Ectodermal cell (in vitro differentiated cells): ENCODE results near the gene MEIS1.

Experiments used
- H3K27ac ChIP-seq: 2 replicates; pipeline ENCODE4 v1.7.0; 2013; ENCODE audit warnings: mild to moderate bottlenecking, low read depth, low read length; ENCODE audit not compliant: insufficient read depth, poor library complexity, severe bottlenecking
- H3K27me3 ChIP-seq: 2 replicates; pipeline ENCODE4 v1.7.0; 2013; ENCODE audit warnings: mild to moderate bottlenecking, low read length; ENCODE audit not compliant: insufficient read depth, control insufficient read depth, poor library complexity, severe bottlenecking
- H3K36me3 ChIP-seq: one replicate; pipeline ENCODE4 v1.7.0; 2013; ENCODE audit warnings: low read length; ENCODE audit not compliant: control insufficient read depth, insufficient read depth
- H3K4me1 ChIP-seq: one replicate; pipeline ENCODE4 v1.7.0; 2013; ENCODE audit warnings: low read length; ENCODE audit not compliant: control insufficient read depth, insufficient read depth
- H3K4me3 ChIP-seq: 2 replicates; pipeline ENCODE4 v1.7.0; 2013; ENCODE audit warnings: low read depth, low read length, control low read depth; ENCODE audit not compliant: insufficient read depth
- H3K9me3 ChIP-seq: 2 replicates; pipeline ENCODE4 v1.7.0; 2013; ENCODE audit warnings: mild to moderate bottlenecking, low read length, moderate library complexity; ENCODE audit not compliant: control insufficient read depth
- WGBS, 2 experiments: methylation state at CpG; one replicate each; pipeline ENCODE4 v1.1.7; 2013; ENCODE audit warnings: missing lambda C conversion rate in 2 of 2; 5-methylcytosine and 5-hydroxymethylcytosine counted together

The MEIS1 gene

GRCh38 chr2:66596256-66596655 lies 161.3 kb downstream of the MEIS1 start:
- Histone ChIP-seq H3K27ac (no peak overlapping the region), H3K9me3 (no peaks in the 10 kb centered on the region), H3K36me3 (no peaks in the 10 kb centered on the region), H3K4me3 (no peak overlapping the region), H3K27me3 (no peaks in the 10 kb centered on the region), H3K4me1 (no peaks in the 10 kb centered on the region)
- WGBS, 2 experiments = 36 to 40% methylated on average over 2 of the region's 2 CpGs

GRCh38 chr2:66601624-66602023 lies 166.7 kb downstream of the MEIS1 start:
- H3K4me3 ChIP-seq = no peak overlapping the region
- H3K4me1 ChIP-seq = no peaks in the 10 kb centered on the region
- no peak overlapping the region for H3K27ac ChIP-seq
- H3K36me3 ChIP-seq = no peaks in the 10 kb centered on the region
- no peaks in the 10 kb centered on the region for H3K9me3 ChIP-seq
- no peaks in the 10 kb centered on the region for H3K27me3 ChIP-seq
- 83 to 88% methylated on average over 2 to 4 of the region's 4 CpGs for WGBS, 2 experiments

GRCh38 chr2:66602341-66602740 lies 167.4 kb downstream of the MEIS1 start:
- Histone ChIP-seq H3K27ac (no peak overlapping the region), H3K27me3 (no peaks in the 10 kb centered on the region), H3K36me3 (no peaks in the 10 kb centered on the region), H3K4me1 (no peaks in the 10 kb centered on the region), H3K4me3 (no peak overlapping the region), H3K9me3 (no peaks in the 10 kb centered on the region)

- WGBS, 2 experiments = 90 to 94% methylated on average over 2 of the region's 2 CpGs
- no peaks in the 10 kb centered on the region for H3K27me3 ChIP-seq
- no peaks in the 10 kb centered on the region for H3K36me3 ChIP-seq
- H3K4me1 ChIP-seq = no peaks in the 10 kb centered on the region
- no peak overlapping the region for H3K27ac ChIP-seq
- H3K9me3 ChIP-seq = no peaks in the 10 kb centered on the region
- H3K4me3 ChIP-seq = no peak overlapping the region
Measured at GRCh38 chr2:66604326-66604725, 169.4 kb downstream of the MEIS1 start.

GRCh38 chr2:66604976-66605375 lies 170.1 kb downstream of the MEIS1 start:
- Histone ChIP-seq H3K27ac (no peak overlapping the region), H3K4me3 (no peak overlapping the region), H3K36me3 (no peaks in the 10 kb centered on the region), H3K27me3 (no peaks in the 10 kb centered on the region), H3K9me3 (no peaks in the 10 kb centered on the region), H3K4me1 (no peaks in the 10 kb centered on the region)
- 88 to 89% methylated on average over 7 of the region's 7 CpGs for WGBS, 2 experiments

- Histone ChIP-seq H3K27me3 (no peaks in the 10 kb centered on the region), H3K27ac (no peak overlapping the region), H3K36me3 (no peaks in the 10 kb centered on the region), H3K4me1 (no peaks in the 10 kb centered on the region), H3K9me3 (no peaks in the 10 kb centered on the region), H3K4me3 (no peak overlapping the region)
- 95 to 96% methylated on average over 4 of the region's 4 CpGs for WGBS, 2 experiments
Measured at GRCh38 chr2:66607152-66607551, 172.2 kb downstream of the MEIS1 start.
